Limb (tissue), 2 donors: ENCODE measurements around the gene ERVK3-1.

Source experiments
- DNase-seq, 2 donors: peaks; one replicate each; pipeline ENCODE4 v3.0.0-alpha.2; 2016; ENCODE audit errors: extremely low spot score in 2 of 2

The ERVK3-1 gene

GRCh38 chr19:58304255-58304654 lies 922 bp upstream of the ERVK3-1 start:
- DNase-seq: no peak

GRCh38 chr19:58304748-58305064 lies 471 bp upstream of the ERVK3-1 start:
- no peak for DNase-seq

GRCh38 chr19:58305932-58306323 lies 751 bp downstream of the ERVK3-1 start:
- DNase-seq: no peak

- DNase-seq: no peak
Measured at GRCh38 chr19:58307736-58308135, 2.6 kb downstream of the ERVK3-1 start.

- DNase-seq: peak in 1 of 2 donors; percentile 51
Measured at GRCh38 chr19:58310685-58311084, 5.5 kb downstream of the ERVK3-1 start.

GRCh38 chr19:58311345-58311865 lies 6.2 kb downstream of the ERVK3-1 start:
- no peak for DNase-seq

GRCh38 chr19:58315580-58315979 lies 10.4 kb downstream of the ERVK3-1 start:
- no peak for DNase-seq

- peak in 1 of 2 donors; percentile 27 for DNase-seq
Measured at GRCh38 chr19:58317476-58318072, 12.4 kb downstream of the ERVK3-1 start.

- DNase-seq: no peak
Measured at GRCh38 chr19:58318297-58318696, 13.1 kb downstream of the ERVK3-1 start.

- DNase-seq: no peak
Measured at GRCh38 chr19:58319241-58319640, 14.1 kb downstream of the ERVK3-1 start.

GRCh38 chr19:58325311-58326022 lies 20.3 kb downstream of the ERVK3-1 start:
- no peak for DNase-seq

- DNase-seq: no peak
Measured at GRCh38 chr19:58326501-58326913, 21.3 kb downstream of the ERVK3-1 start.

- peak; percentile 96 for DNase-seq
Measured at GRCh38 chr19:58326914-58327726, 21.9 kb downstream of the ERVK3-1 start, which contains the start of gene ZSCAN22. ZSCAN22 (plus strand) TSS chr19:58326994; CDS start chr19:58334803, 7,809 bp downstream.

GRCh38 chr19:58328999-58329398 lies 23.8 kb downstream of the ERVK3-1 start:
- no peak for DNase-seq

GRCh38 chr19:58330458-58330857 lies 25.3 kb downstream of the ERVK3-1 start:
- DNase-seq: no peak

- DNase-seq: no peak
Measured at GRCh38 chr19:58332697-58333096, 27.5 kb downstream of the ERVK3-1 start.

- DNase-seq: no peak
Measured at GRCh38 chr19:58334691-58335249, 29.6 kb downstream of the ERVK3-1 start.

GRCh38 chr19:58335630-58336029 lies 30.5 kb downstream of the ERVK3-1 start:
- no peak for DNase-seq

- no peak for DNase-seq
Measured at GRCh38 chr19:58336216-58336615, 31.0 kb downstream of the ERVK3-1 start.

GRCh38 chr19:58336820-58337219 lies 31.6 kb downstream of the ERVK3-1 start:
- DNase-seq: no peak

- no peak for DNase-seq
Measured at GRCh38 chr19:58338336-58338735, 33.2 kb downstream of the ERVK3-1 start.
